Osteoblast (primary cell): ENCODE results near the gene SMG5. TPM values are rescaled to one million over a fixed set of nuclear protein-coding genes. Genes with fewer than 3 reads are reported as not detected.
"Not testable (repeated sequence)": the region's sequence is repeated elsewhere in the genome, so short reads cannot be mapped to it uniquely, and the experiment has no call there.

Experiments
- DNase-seq: peaks from one replicate; pipeline ENCODE4 v3.0.0; 2011; ENCODE audit warnings: low spot score, mixed read lengths; ENCODE audit not compliant: insufficient read length; ENCODE audit errors: missing footprints
- H2AFZ ChIP-seq: 2 replicates; pipeline ENCODE4 v1.6.0; 2011; ENCODE audit warnings: mild to moderate bottlenecking, low read length
- H3K27ac ChIP-seq: 2 replicates; pipeline ENCODE4 v1.5.1; 2011; ENCODE audit warnings: mild to moderate bottlenecking, low read depth, low read length, moderate library complexity
- H3K27me3 ChIP-seq: 2 replicates; pipeline ENCODE4 v1.6.0; 2012; ENCODE audit warnings: mild to moderate bottlenecking, control low read depth, inconsistent platforms, low read length, moderate library complexity; ENCODE audit not compliant: insufficient read depth
- H3K36me3 ChIP-seq: 2 replicates; pipeline ENCODE4 v1.5.1; 2011; ENCODE audit warnings: mild to moderate bottlenecking, low read length, control low read depth, moderate library complexity; ENCODE audit not compliant: insufficient read depth
- H3K4me1 ChIP-seq: 2 replicates; pipeline ENCODE4 v1.5.1; 2011; ENCODE audit warnings: mild to moderate bottlenecking, low read length, control low read depth, moderate library complexity; ENCODE audit not compliant: insufficient read depth
- H3K4me2 ChIP-seq: 2 replicates; pipeline ENCODE4 v1.6.0; 2011; ENCODE audit warnings: mild to moderate bottlenecking, low read length; ENCODE audit not compliant: insufficient read depth
- H3K4me3 ChIP-seq: fragments of 200-600 bp; sonication (generic); 3 replicates; pipeline ENCODE4 v1.5.1; 2012; ENCODE audit warnings: mild to moderate bottlenecking, low read length, inconsistent platforms; ENCODE audit not compliant: insufficient read depth
- H3K79me2 ChIP-seq: 2 replicates; pipeline ENCODE4 v1.6.0; 2012; ENCODE audit warnings: mild to moderate bottlenecking, low read length, control low read depth, inconsistent platforms; ENCODE audit not compliant: insufficient read depth
- H3K9me3 ChIP-seq: 2 replicates; pipeline ENCODE4 v1.5.1; 2011; ENCODE audit warnings: low read depth, low read length, control low read depth
- H4K20me1 ChIP-seq: 2 replicates; pipeline ENCODE4 v1.6.0; 2012; ENCODE audit warnings: mild to moderate bottlenecking, low read length, control low read depth; ENCODE audit not compliant: insufficient read depth
- CTCF ChIP-seq: IDR thresholded peaks from 2 replicates; pipeline ENCODE4 v1.5.1; 2011; ENCODE audit warnings: mild to moderate bottlenecking, low read depth, low read length, moderate library complexity; ENCODE audit errors: extremely low read depth
- total RNA-seq: library from RNA; depleted of rRNA; stranded (reverse); fragments of >200 nt; gene quantifications from 2 replicates; pipeline ENCODE4 v1.2.3, GENCODE V29; 2012

The SMG5 gene
- total RNA-seq, 1 donor: 50.7 TPM

- Histone ChIP-seq H3K79me2 (peaks cover 8% of the 10 kb centered on the region), H3K4me2 (no peak overlapping the region), H2AFZ (no peak overlapping the region), H3K9me3 (no peaks in the 10 kb centered on the region), H3K4me3 (no peak overlapping the region), H3K4me1 (peaks cover 9% of the 10 kb centered on the region), H3K36me3 (peaks cover 43% of the 10 kb centered on the region), H4K20me1 (peaks cover 13% of the 10 kb centered on the region), H3K27me3 (no peaks in the 10 kb centered on the region), H3K27ac (no peak overlapping the region)
- no peak for DNase-seq
- no peak for TF ChIP-seq CTCF
These were observed 57.0 kb downstream of the SMG5 start for GRCh38 chr1:156225677-156226014.

GRCh38 chr1:156221986-156222692 is 60.5 kb downstream of the SMG5 start:
- Histone ChIP-seq H3K4me2 (no peak overlapping the region), H3K4me1 (peaks cover 20% of the 10 kb centered on the region), H3K36me3 (peaks cover 37% of the 10 kb centered on the region), H3K4me3 (no peak overlapping the region), H3K27me3 (no peaks in the 10 kb centered on the region), H3K27ac (no peak overlapping the region), H4K20me1 (peaks cover 13% of the 10 kb centered on the region), H3K9me3 (no peaks in the 10 kb centered on the region), H3K79me2 (peaks cover 13% of the 10 kb centered on the region), H2AFZ (no peak overlapping the region)
- no peak for TF ChIP-seq CTCF
- no peak for DNase-seq

GRCh38 chr1:156220226-156220625 is 62.4 kb downstream of the SMG5 start:
- DNase-seq: no peak
- Histone ChIP-seq H3K4me3 (no peak overlapping the region), H3K27ac (no peak overlapping the region), H3K79me2 (peaks cover 19% of the 10 kb centered on the region), H3K4me1 (peaks cover 20% of the 10 kb centered on the region), H3K36me3 (peaks cover 27% of the 10 kb centered on the region), H4K20me1 (peaks cover 13% of the 10 kb centered on the region), H3K9me3 (no peaks in the 10 kb centered on the region), H2AFZ (no peak overlapping the region), H3K4me2 (no peak overlapping the region), H3K27me3 (no peaks in the 10 kb centered on the region)
- TF ChIP-seq CTCF: no peak

DNA sequence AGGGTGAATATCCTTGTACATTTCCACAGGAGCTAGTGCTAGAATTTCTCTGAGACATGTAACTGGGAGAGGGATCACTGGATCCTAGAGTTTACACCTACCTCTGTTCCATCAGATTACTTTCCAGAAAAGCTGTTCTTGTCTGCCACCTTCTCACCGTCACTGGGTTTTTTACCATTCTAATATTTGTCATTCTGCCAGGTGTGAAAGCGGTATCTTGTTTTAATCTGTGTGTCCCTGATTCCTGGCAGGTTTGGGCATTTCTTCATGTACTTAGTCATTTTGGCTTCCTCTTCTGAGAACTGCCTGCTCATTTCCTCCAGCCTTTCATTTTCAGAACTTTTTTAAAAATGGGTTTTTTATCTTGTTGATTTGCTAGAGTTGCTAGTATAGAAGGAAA is 64.8 kb downstream of the SMG5 start:
- TF ChIP-seq CTCF: no peak
- H3K36me3 ChIP-seq: peaks cover 23% of the 10 kb centered on the region
- peaks cover 7% of the 10 kb centered on the region for H4K20me1 ChIP-seq
- H3K27ac ChIP-seq: peak overlapping the region; percentile 6
- H3K27me3 ChIP-seq: no peaks in the 10 kb centered on the region
- H3K4me1 ChIP-seq: peaks cover 23% of the 10 kb centered on the region
- H3K9me3 ChIP-seq: no peaks in the 10 kb centered on the region
- H3K79me2 ChIP-seq: peaks cover 33% of the 10 kb centered on the region
- H3K4me2 ChIP-seq: no peak overlapping the region
- peak; percentile 93 for DNase-seq
- H2AFZ ChIP-seq: no peak overlapping the region
- H3K4me3 ChIP-seq: no peak overlapping the region

DNA sequence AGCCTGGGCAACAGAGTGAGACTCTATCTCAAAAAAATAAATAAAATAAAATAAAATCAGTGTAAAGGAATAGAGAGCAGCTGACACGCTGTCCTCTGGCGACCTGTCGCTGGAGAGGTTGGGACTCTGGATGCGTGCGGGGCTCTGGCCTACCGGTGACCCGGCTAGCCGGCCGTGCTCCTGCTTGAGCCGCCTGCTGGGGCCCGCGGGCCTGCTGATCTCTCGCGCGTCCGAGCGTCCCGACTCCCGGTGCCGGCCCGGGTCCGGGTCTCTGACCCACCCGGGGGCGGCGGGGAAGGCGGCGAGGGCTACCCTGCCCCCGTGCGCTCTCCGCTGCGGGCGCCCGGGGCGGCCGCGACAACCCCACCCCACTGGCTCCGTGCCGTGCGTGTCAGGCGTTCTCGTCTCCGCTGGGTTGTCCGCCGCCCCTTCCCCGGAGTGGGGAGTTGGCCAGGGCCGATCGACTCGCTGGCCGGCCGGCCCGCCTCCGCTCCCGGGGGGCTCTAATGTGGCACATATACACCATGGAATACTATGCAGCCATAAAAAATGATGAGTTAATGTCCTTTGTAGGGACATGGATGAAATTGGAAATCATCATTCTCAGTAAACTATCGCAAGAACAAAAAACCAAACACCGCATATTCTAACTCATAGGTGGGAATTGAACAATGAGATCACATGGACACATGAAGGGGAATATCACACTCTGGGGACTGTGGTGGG is 66.1 kb downstream of the SMG5 start:
- H3K27me3 ChIP-seq, DNase-seq, H3K9me3 ChIP-seq, H3K4me2 ChIP-seq, H2AFZ ChIP-seq, H3K27ac ChIP-seq, H4K20me1 ChIP-seq, H3K4me3 ChIP-seq: not testable (repeated sequence)
- peaks cover 30% of the 10 kb centered on the region for H3K79me2 ChIP-seq
- H3K36me3 ChIP-seq: peaks cover 16% of the 10 kb centered on the region
- peaks cover 20% of the 10 kb centered on the region for H3K4me1 ChIP-seq
